ENCODE measurements around the gene FSHR. TPM values are rescaled to one million over a fixed set of nuclear protein-coding genes. Genes with fewer than 3 reads are reported as not detected.

FSHR gene
- total RNA-seq, 2 experiments from 2014 or later, result not detected

GRCh38 chr2:49108851-49109250 is 45.5 kb downstream of the FSHR start:
- no peak overlapping the region for H3K4me3 Mint-ChIP-seq
- H3K4me1 Mint-ChIP-seq (ENCODE audit: low read depth), result no peaks in the 10 kb centered on the region
- CTCF ChIA-PET, result no interaction called here
- POLR2A ChIA-PET, result no interaction called here
- H3K9me3 Mint-ChIP-seq, result no peaks in the 10 kb centered on the region
- H3K36me3 Mint-ChIP-seq, result no peaks in the 10 kb centered on the region
- H3K27ac Mint-ChIP-seq, result no peak overlapping the region
- DNase-seq, result no peak
- intact Hi-C loops (cut with micrococcal nuclease), result no loop called here
- no peaks in the 10 kb centered on the region for H3K27me3 Mint-ChIP-seq

GRCh38 chr2:49108436-49108835 is 45.9 kb downstream of the FSHR start:
- ChIA-PET CTCF (no interaction called here), POLR2A (no interaction called here)
- DNase-seq, result no peak
- Mint-ChIP-seq H3K9me3 (no peaks in the 10 kb centered on the region), H3K4me1 (ENCODE audit: low read depth) (no peaks in the 10 kb centered on the region), H3K4me3 (no peak overlapping the region), H3K36me3 (no peaks in the 10 kb centered on the region), H3K27ac (no peak overlapping the region), H3K27me3 (no peaks in the 10 kb centered on the region)
- intact Hi-C loops (cut with micrococcal nuclease), result no loop called here

GRCh38 chr2:49105506-49105905 is 48.8 kb downstream of the FSHR start:
- H3K4me3 Mint-ChIP-seq, result no peak overlapping the region
- POLR2A ChIA-PET, result no interaction called here

GRCh38 chr2:49102146-49102545 is 52.2 kb downstream of the FSHR start:
- H3K36me3 Mint-ChIP-seq, result no peaks in the 10 kb centered on the region
- intact Hi-C loops (cut with micrococcal nuclease), result no loop called here
- no peaks in the 10 kb centered on the region for H3K9me3 Mint-ChIP-seq
- H3K27me3 Mint-ChIP-seq, result no peaks in the 10 kb centered on the region
- ChIA-PET POLR2A (no interaction called here), CTCF (no interaction called here)
- DNase-seq, result no peak
- no peak overlapping the region for H3K4me3 Mint-ChIP-seq
- no peaks in the 10 kb centered on the region for H3K4me1 Mint-ChIP-seq (ENCODE audit: low read depth)
- H3K27ac Mint-ChIP-seq, result no peak overlapping the region

More at GRCh38 chr2:49105506-49105905, 48.8 kb downstream of the FSHR start:
- Mint-ChIP-seq H3K4me1 (ENCODE audit: low read depth) (no peaks in the 10 kb centered on the region), H3K9me3 (no peaks in the 10 kb centered on the region), H3K36me3 (no peaks in the 10 kb centered on the region), H3K27me3 (no peaks in the 10 kb centered on the region), H3K27ac (no peak overlapping the region)
- DNase-seq, result no peak
- intact Hi-C loops (cut with micrococcal nuclease), result no loop called here
- CTCF ChIA-PET, result no interaction called here

- Mint-ChIP-seq H3K27ac (no peak overlapping the region), H3K27me3 (no peaks in the 10 kb centered on the region), H3K4me3 (no peak overlapping the region), H3K9me3 (peaks cover 13% of the 10 kb centered on the region), H3K4me1 (ENCODE audit: low read depth) (no peaks in the 10 kb centered on the region), H3K36me3 (no peaks in the 10 kb centered on the region)
- no peak for DNase-seq
- POLR2A ChIA-PET, result no interaction called here
- CTCF ChIA-PET, result no interaction called here
- intact Hi-C loops (cut with micrococcal nuclease), result no loop called here
Observed at GRCh38 chr2:49080681-49081080, 73.6 kb downstream of the FSHR start.

- Mint-ChIP-seq H3K4me1 (ENCODE audit: low read depth) (no peaks in the 10 kb centered on the region), H3K9me3 (no peaks in the 10 kb centered on the region), H3K4me3 (no peak overlapping the region), H3K27me3 (no peaks in the 10 kb centered on the region), H3K36me3 (no peaks in the 10 kb centered on the region), H3K27ac (no peak overlapping the region)
- intact Hi-C loops (cut with micrococcal nuclease), result no loop called here
- POLR2A ChIA-PET, result no interaction called here
- DNase-seq, result no peak
- CTCF ChIA-PET, result no interaction called here
Observed at GRCh38 chr2:49070716-49071115, 83.6 kb downstream of the FSHR start.

- ChIA-PET CTCF (no interaction called here), POLR2A (no interaction called here)
- intact Hi-C loops (cut with micrococcal nuclease), result no loop called here
- Mint-ChIP-seq H3K9me3 (no peaks in the 10 kb centered on the region), H3K4me1 (ENCODE audit: low read depth) (no peaks in the 10 kb centered on the region), H3K27ac (no peak overlapping the region), H3K27me3 (no peaks in the 10 kb centered on the region), H3K36me3 (no peaks in the 10 kb centered on the region), H3K4me3 (no peak overlapping the region)
- no peak for DNase-seq
Observed at GRCh38 chr2:49069829-49070228, 84.5 kb downstream of the FSHR start.

- H3K27ac Mint-ChIP-seq, result no peak overlapping the region
- H3K27me3 Mint-ChIP-seq, result no peaks in the 10 kb centered on the region
- H3K4me3 Mint-ChIP-seq, result no peak overlapping the region
- intact Hi-C loops (cut with micrococcal nuclease), result no loop called here
- no peaks in the 10 kb centered on the region for H3K4me1 Mint-ChIP-seq (ENCODE audit: low read depth)
- ChIA-PET CTCF (no interaction called here), POLR2A (no interaction called here)
- H3K9me3 Mint-ChIP-seq, result no peaks in the 10 kb centered on the region
- no peak for DNase-seq
- no peaks in the 10 kb centered on the region for H3K36me3 Mint-ChIP-seq
Observed at GRCh38 chr2:49068613-49069012, 85.7 kb downstream of the FSHR start.

- H3K4me3 Mint-ChIP-seq, result no peak overlapping the region
- no peaks in the 10 kb centered on the region for H3K4me1 Mint-ChIP-seq (ENCODE audit: low read depth)
- no peaks in the 10 kb centered on the region for H3K27me3 Mint-ChIP-seq
- CTCF ChIA-PET, result no interaction called here
- intact Hi-C loops (cut with micrococcal nuclease), result no loop called here
- H3K36me3 Mint-ChIP-seq, result no peaks in the 10 kb centered on the region
- POLR2A ChIA-PET, result no interaction called here
- DNase-seq, result no peak
- no peaks in the 10 kb centered on the region for H3K9me3 Mint-ChIP-seq
- H3K27ac Mint-ChIP-seq, result no peak overlapping the region
Observed at GRCh38 chr2:49067971-49068370, 86.3 kb downstream of the FSHR start.

- CTCF ChIA-PET, result no interaction called here
- no peaks in the 10 kb centered on the region for H3K36me3 Mint-ChIP-seq
- H3K27ac Mint-ChIP-seq, result no peak overlapping the region
- DNase-seq, result no peak
- H3K27me3 Mint-ChIP-seq, result peaks cover 2% of the 10 kb centered on the region
- POLR2A ChIA-PET, result no interaction called here
- intact Hi-C loops (cut with micrococcal nuclease), result no loop called here
- no peak overlapping the region for H3K4me3 Mint-ChIP-seq
- H3K4me1 Mint-ChIP-seq (ENCODE audit: low read depth), result no peaks in the 10 kb centered on the region
- peaks cover 11% of the 10 kb centered on the region for H3K9me3 Mint-ChIP-seq
Observed at GRCh38 chr2:49053156-49053555, 101.2 kb downstream of the FSHR start.

GRCh38 chr2:49050265-49050664 is 104.0 kb downstream of the FSHR start:
- POLR2A ChIA-PET, result no interaction called here
- no peaks in the 10 kb centered on the region for H3K36me3 Mint-ChIP-seq
- peaks cover 2% of the 10 kb centered on the region for H3K27me3 Mint-ChIP-seq
- intact Hi-C loops (cut with micrococcal nuclease), result no loop called here
- no peak overlapping the region for H3K27ac Mint-ChIP-seq
- DNase-seq, result no peak
- no peak overlapping the region for H3K4me3 Mint-ChIP-seq
- CTCF ChIA-PET, result no interaction called here
- H3K9me3 Mint-ChIP-seq, result peaks cover 6% of the 10 kb centered on the region
- no peaks in the 10 kb centered on the region for H3K4me1 Mint-ChIP-seq (ENCODE audit: low read depth)

- intact Hi-C loops (cut with micrococcal nuclease), result no loop called here
- CTCF ChIA-PET, result no interaction called here
- Mint-ChIP-seq H3K27me3 (peaks cover 2% of the 10 kb centered on the region), H3K9me3 (peaks cover under 1% of the 10 kb centered on the region), H3K36me3 (no peaks in the 10 kb centered on the region), H3K4me3 (no peak overlapping the region), H3K4me1 (ENCODE audit: low read depth) (no peaks in the 10 kb centered on the region), H3K27ac (no peak overlapping the region)
- DNase-seq, result no peak
- POLR2A ChIA-PET, result no interaction called here
Observed at GRCh38 chr2:49049161-49049560, 105.2 kb downstream of the FSHR start.

GRCh38 chr2:49045083-49045482 is 109.2 kb downstream of the FSHR start:
- peaks cover 2% of the 10 kb centered on the region for H3K9me3 Mint-ChIP-seq
- H3K4me1 Mint-ChIP-seq (ENCODE audit: low read depth), result no peaks in the 10 kb centered on the region
- no peaks in the 10 kb centered on the region for H3K27me3 Mint-ChIP-seq
- CTCF ChIA-PET, result no interaction called here
- no peak for DNase-seq
- intact Hi-C loops (cut with micrococcal nuclease), result no loop called here
- H3K27ac Mint-ChIP-seq, result no peak overlapping the region
- no peaks in the 10 kb centered on the region for H3K36me3 Mint-ChIP-seq
- no peak overlapping the region for H3K4me3 Mint-ChIP-seq
- POLR2A ChIA-PET, result no interaction called here

Measured in activated CD4-positive, alpha-beta memory T cell treated with anti-CD3 and anti-CD28 coated beads for 36 hours (primary cell).